HCT116 (cell line): ENCODE data around the gene MTFP1.

Source experiments
- EZH2 ChIP-seq: fragments of 200-600 bp; sonication (generic); IDR thresholded peaks from 2 replicates; pipeline ENCODE4 v1.6.1; 2017; ENCODE audit warnings: antibody characterized with exemption, mixed run types
- POLR2AphosphoS5 ChIP-seq: IDR thresholded peaks from 2 replicates; pipeline ENCODE4 v1.6.1; 2011; ENCODE audit warnings: mild to moderate bottlenecking, low read depth, low read length, moderate library complexity
- TCF7L2 ChIP-seq: IDR thresholded peaks from 2 replicates; pipeline ENCODE4 v1.7.0; 2011; ENCODE audit warnings: borderline replicate concordance, inconsistent platforms; ENCODE audit not compliant: insufficient read depth, insufficient read length; ENCODE audit errors: extremely low read depth
- TF ChIP-seq, protein P1 (sequence below): IDR thresholded peaks from 2 replicates; pipeline ENCODE4 v1.6.1; 2012
- TF ChIP-seq, protein P2 (sequence below): IDR thresholded peaks from 2 replicates; pipeline ENCODE4 v1.6.1; 2012

DNA sequence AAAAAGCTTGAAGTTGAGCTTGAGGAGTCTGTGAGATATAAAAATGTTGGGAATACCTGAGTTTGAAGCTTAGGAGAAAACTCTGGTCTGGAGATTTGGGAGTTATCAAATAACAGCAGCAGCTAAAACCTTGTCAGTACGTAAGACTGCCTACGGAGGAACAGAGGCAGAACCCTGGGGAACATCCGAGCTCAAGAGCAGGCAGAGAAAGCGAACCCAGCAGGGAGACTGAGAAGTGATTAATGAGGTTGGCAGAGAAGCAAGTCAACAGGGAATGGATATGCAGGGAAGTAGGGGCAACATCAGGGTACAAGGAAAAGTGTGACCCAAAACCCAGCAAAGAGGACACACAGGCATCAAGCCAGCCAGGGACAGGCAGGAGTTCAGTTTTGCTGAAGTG is 12.6 kb upstream of the MTFP1 start:
- no peak for TF ChIP-seq TCF7L2
- TF ChIP-seq EZH2 = no peak
- TF ChIP-seq, protein P1, sequence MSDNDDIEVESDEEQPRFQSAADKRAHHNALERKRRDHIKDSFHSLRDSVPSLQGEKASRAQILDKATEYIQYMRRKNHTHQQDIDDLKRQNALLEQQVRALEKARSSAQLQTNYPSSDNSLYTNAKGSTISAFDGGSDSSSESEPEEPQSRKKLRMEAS = no peak
- TF ChIP-seq POLR2AphosphoS5 = no peak
- TF ChIP-seq, protein P2, sequence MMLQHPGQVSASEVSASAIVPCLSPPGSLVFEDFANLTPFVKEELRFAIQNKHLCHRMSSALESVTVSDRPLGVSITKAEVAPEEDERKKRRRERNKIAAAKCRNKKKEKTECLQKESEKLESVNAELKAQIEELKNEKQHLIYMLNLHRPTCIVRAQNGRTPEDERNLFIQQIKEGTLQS = no peak
